ENCODE measurements around the gene FRYL.

DNA sequence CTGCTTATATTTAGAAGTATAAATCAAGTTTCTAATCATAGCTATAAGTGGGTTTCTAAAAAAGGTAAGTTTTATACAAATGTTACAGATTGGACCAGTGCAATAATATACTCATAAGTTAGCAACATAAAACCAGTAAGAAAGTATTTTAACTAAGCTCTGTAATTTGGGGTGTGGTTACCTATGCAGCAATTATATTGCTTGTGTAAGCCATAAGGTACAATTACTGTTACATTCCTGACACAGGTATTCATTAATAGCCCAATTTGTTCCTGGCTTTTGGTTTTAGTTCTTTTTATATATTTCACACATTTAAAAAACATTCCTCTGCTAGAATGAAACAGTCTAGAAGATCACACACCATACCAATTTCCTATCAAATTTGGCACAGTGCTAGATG is 115.1 kb downstream of the FRYL start:
- TF ChIP-seq CTCF (IDR thresholded peaks at IDR 0.05), result no peak
- no peak for TF ChIP-seq POLR2A (IDR thresholded peaks at IDR 0.05; ENCODE audit: low read depth)
- TF ChIP-seq POLR2AphosphoS5 (IDR thresholded peaks at IDR 0.05), result no peak
